A673 (cell line): ENCODE measurements around the gene GAB2. TPM values are rescaled to one million over a fixed set of nuclear protein-coding genes. Genes with fewer than 3 reads are reported as not detected.

Experiments
- BruUV-seq: library from RNA; stranded (reverse); fragments of 400-500 nt; replicated peaks from 2 replicates; lab custom pipeline; 2021; lab: Mats Ljungman, UMichigan
- CTCF ChIA-PET: fragments of 300-600 bp; sonication (Branson Sonifier 250); formaldehyde crosslinking; loops from one replicate; lab custom pipeline; 2022; ENCODE audit warnings: antibody characterized with exemption; lab: Charles Lee
- POLR2A ChIA-PET: fragments of 300-600 bp; sonication (Branson Sonifier 250); formaldehyde crosslinking; loops from one replicate; lab custom pipeline; 2022; ENCODE audit warnings: antibody characterized with exemption; ENCODE audit not compliant: low non-redundant PET; lab: Charles Lee
- DNase-seq: peaks from one replicate; pipeline ENCODE4 v3.0.0-alpha.2; 2015; ENCODE audit warnings: low spot score
- H3K27ac ChIP-seq: fragments of 200-600 bp; sonication (generic); 2 replicates; pipeline ENCODE4 v1.5.1; 2016; ENCODE audit warnings: mixed run types, low read depth, mild to moderate bottlenecking, mixed read lengths, antibody characterized with exemption, low read length; ENCODE audit not compliant: poor library complexity, severe bottlenecking
- H3K27me3 ChIP-seq: fragments of 200-600 bp; sonication (generic); replicated peaks from 2 replicates; pipeline ENCODE4 v1.6.1; 2017; ENCODE audit warnings: mixed run types, low read depth, mild to moderate bottlenecking, mixed read lengths, antibody characterized with exemption, low read length; ENCODE audit not compliant: insufficient read depth, poor library complexity
- H3K36me3 ChIP-seq: fragments of 200-600 bp; sonication (generic); 2 replicates; pipeline ENCODE4 v1.6.1; 2016; ENCODE audit warnings: mixed run types, mild to moderate bottlenecking, mixed read lengths, antibody characterized with exemption, low read length; ENCODE audit not compliant: insufficient read depth, poor library complexity, severe bottlenecking
- H3K4me1 ChIP-seq: fragments of 200-600 bp; sonication (generic); 2 replicates; pipeline ENCODE4 v1.6.1; 2017; ENCODE audit warnings: mixed run types, mild to moderate bottlenecking, mixed read lengths, antibody characterized with exemption, low read length; ENCODE audit not compliant: insufficient read depth, poor library complexity, severe bottlenecking
- H3K4me3 ChIP-seq: fragments of 200-600 bp; sonication (generic); 2 replicates; pipeline ENCODE4 v1.5.1; 2016; ENCODE audit warnings: low read depth, mixed run types, mild to moderate bottlenecking, mixed read lengths, low read length; ENCODE audit not compliant: poor library complexity, severe bottlenecking
- H3K9me3 ChIP-seq: fragments of 200-600 bp; sonication (generic); 2 replicates; pipeline ENCODE4 v1.6.1; 2016; ENCODE audit warnings: mixed run types, low read depth, mild to moderate bottlenecking, mixed read lengths, antibody characterized with exemption, low read length; ENCODE audit not compliant: poor library complexity, severe bottlenecking
- EZH2 ChIP-seq: fragments of 200-600 bp; sonication (generic); IDR thresholded peaks from 2 replicates; pipeline ENCODE4 v1.6.1; 2017; ENCODE audit warnings: borderline replicate concordance, low read depth, mild to moderate bottlenecking, mixed read lengths, antibody characterized with exemption, low read length; ENCODE audit not compliant: poor library complexity, severe bottlenecking
- intact Hi-C: fragments of 100-400 bp; cut with micrococcal nuclease; formaldehyde crosslinking; loops from one replicate; pipeline ENCODE4 v1.10.0; 2022; ENCODE audit not compliant: unreplicated experiment
- total RNA-seq: library from RNA; stranded (reverse); gene quantifications from 2 replicates; pipeline ENCODE4 v1.2.3, GENCODE V29; 2021
- TF ChIP-seq, protein P1 (sequence below): fragments of 300-800, 200-600 bp; sonication (generic); conservative IDR thresholded peaks from 2 replicates; pipeline ENCODE4 v1.5.1; 2017; ENCODE audit warnings: low read depth, mild to moderate bottlenecking, antibody characterized with exemption, low read length, moderate library complexity, mixed read lengths

Gene GAB2
- total RNA-seq, 1 experiment from 2014 or later, result 21.5 TPM

DNA sequence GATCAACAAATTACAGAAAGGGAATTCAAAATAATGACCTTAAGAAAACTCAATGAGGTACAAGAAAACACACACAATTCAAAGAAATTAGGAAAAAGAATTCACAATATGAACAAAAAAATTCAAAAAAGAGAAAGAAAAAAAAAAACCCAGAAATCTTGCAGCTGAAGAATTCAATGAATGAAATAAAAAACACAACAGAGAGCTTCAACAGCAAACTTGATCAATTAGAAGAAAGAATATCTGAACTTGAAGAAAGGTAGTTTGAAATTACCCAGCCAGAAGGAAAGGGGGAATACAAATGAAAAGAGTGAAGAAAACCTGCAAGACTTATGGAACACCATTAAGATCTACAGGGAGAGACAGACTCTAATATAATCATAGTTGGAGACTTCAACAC lies 176.1 kb downstream of the GAB2 start:
- CTCF ChIA-PET, result no interaction called here
- H3K27ac ChIP-seq, result no peak overlapping the region
- H3K27me3 ChIP-seq, result no peaks in the 10 kb centered on the region
- BruUV-seq, result no TSS peak
- POLR2A ChIA-PET, result no interaction called here
- no peak overlapping the region for H3K4me3 ChIP-seq
- DNase-seq, result no peak
- H3K9me3 ChIP-seq, result no peaks in the 10 kb centered on the region
- H3K36me3 ChIP-seq, result no peaks in the 10 kb centered on the region
- peaks cover 20% of the 10 kb centered on the region for H3K4me1 ChIP-seq
- TF ChIP-seq, protein P1, sequence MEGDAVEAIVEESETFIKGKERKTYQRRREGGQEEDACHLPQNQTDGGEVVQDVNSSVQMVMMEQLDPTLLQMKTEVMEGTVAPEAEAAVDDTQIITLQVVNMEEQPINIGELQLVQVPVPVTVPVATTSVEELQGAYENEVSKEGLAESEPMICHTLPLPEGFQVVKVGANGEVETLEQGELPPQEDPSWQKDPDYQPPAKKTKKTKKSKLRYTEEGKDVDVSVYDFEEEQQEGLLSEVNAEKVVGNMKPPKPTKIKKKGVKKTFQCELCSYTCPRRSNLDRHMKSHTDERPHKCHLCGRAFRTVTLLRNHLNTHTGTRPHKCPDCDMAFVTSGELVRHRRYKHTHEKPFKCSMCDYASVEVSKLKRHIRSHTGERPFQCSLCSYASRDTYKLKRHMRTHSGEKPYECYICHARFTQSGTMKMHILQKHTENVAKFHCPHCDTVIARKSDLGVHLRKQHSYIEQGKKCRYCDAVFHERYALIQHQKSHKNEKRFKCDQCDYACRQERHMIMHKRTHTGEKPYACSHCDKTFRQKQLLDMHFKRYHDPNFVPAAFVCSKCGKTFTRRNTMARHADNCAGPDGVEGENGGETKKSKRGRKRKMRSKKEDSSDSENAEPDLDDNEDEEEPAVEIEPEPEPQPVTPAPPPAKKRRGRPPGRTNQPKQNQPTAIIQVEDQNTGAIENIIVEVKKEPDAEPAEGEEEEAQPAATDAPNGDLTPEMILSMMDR, result no peak
- TF ChIP-seq EZH2, result no peak
- intact Hi-C loops, result no loop called here

DNA sequence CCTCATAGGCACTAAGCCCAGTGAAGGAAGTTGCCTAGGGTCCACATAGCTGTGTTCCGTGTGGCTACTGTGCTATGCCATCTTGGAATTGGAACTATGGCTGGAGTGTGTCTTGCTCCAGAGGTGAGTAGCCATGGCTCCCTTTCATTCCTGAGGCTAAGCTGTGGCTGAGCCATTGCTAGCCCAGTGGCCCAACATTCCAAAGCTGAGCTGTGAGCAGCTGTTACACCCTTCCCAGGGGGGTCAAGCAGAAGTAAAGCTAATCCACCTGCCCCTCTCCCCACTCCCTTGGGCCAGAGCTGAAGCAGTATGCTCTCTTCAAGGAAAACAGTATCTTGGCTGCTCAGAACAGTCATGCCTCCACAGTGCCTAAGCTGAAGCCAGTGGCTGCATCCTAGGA lies 177.8 kb downstream of the GAB2 start:
- no peak for TF ChIP-seq EZH2
- TF ChIP-seq, protein P1, result no peak
- no peak overlapping the region for H3K27ac ChIP-seq
- CTCF ChIA-PET, result no interaction called here
- no peak overlapping the region for H3K4me3 ChIP-seq
- H3K27me3 ChIP-seq, result no peaks in the 10 kb centered on the region
- no peaks in the 10 kb centered on the region for H3K36me3 ChIP-seq
- H3K9me3 ChIP-seq, result no peaks in the 10 kb centered on the region
- POLR2A ChIA-PET, result no interaction called here
- H3K4me1 ChIP-seq, result peaks cover 21% of the 10 kb centered on the region
- no peak for DNase-seq
- intact Hi-C loops, result no loop called here
- BruUV-seq, result no TSS peak

DNA sequence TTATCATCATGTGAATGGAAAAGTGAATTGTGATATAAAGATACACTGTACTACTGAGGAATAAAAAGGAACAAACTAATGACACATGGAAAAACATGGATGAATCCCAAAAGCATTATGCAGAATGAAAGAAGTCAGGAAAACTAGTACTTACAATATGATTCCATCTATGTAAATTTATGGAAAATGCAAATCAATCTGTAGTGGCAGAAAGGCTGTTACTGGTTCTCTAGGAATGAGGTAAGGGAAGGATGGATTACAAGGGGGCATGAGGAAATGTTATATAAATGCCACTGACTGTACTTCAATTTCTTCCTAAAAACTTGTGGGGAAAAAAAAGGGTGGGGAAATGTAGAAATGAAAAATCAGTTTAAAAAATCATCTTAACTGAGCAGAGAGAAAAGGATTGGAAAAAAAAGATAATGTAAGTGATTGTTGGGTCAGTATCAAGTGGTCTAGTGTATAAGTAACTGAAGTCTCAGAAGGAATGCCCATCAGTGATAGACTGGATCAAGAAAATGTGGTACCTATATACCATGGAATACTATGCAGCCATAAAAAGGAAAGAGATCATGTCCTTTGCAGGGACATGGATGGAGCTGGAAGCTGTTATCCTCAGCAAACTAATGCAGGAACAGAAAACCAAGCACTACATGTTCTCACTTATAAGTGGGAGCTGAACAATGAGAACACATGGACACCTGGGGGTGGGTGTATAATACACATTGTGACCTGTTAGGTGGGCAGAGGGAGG lies 180.2 kb downstream of the GAB2 start:
- H3K9me3 ChIP-seq, result no peaks in the 10 kb centered on the region
- peaks cover 15% of the 10 kb centered on the region for H3K4me1 ChIP-seq
- BruUV-seq, result no TSS peak
- H3K27me3 ChIP-seq, result no peaks in the 10 kb centered on the region
- POLR2A ChIA-PET, result no interaction called here
- no peak overlapping the region for H3K27ac ChIP-seq
- intact Hi-C loops, result no loop called here
- H3K4me3 ChIP-seq, result no peak overlapping the region
- CTCF ChIA-PET, result no interaction called here
- no peak for DNase-seq
- TF ChIP-seq, protein P1, result no peak
- TF ChIP-seq EZH2, result no peak
- no peaks in the 10 kb centered on the region for H3K36me3 ChIP-seq
